ENCODE results near the gene CYBRD1. TPM values are rescaled to one million over a fixed set of nuclear protein-coding genes. Genes with fewer than 3 reads are reported as not detected.

The CYBRD1 gene
- total RNA-seq, 1 donor from 2014 or later: 4.7 TPM

Other genes with a start within 250 kb of the CYBRD1 start
- gene METTL8, start 88.5 kb upstream of the CYBRD1 start, total RNA-seq: 33.1 and 42.9 TPM in 2 replicates
- 27.3 and 27.4 TPM in 2 replicates for gene DCAF17, start 88.2 kb upstream of the CYBRD1 start, total RNA-seq
- gene DYNC1I2, start 165.0 kb downstream of the CYBRD1 start, total RNA-seq: 49.7 and 55.1 TPM in 2 replicates

Measured in activated CD4-positive, alpha-beta T cell treated with anti-CD3 and anti-CD28 coated beads, Interleukin-2, amount 10 ng/mL, durations not matched to agents 24 days and 14 days (primary cell).